Sigmoid colon (tissue), 7 donors: ENCODE results near the gene WDR87. TPM values are rescaled to one million over a fixed set of nuclear protein-coding genes. Genes with fewer than 3 reads are reported as not detected.

Experiments
- DNase-seq: peaks from one replicate; pipeline ENCODE4 v3.0.0-alpha.2; 2019
- H3K27ac ChIP-seq, 4 donors: fragments of 200-600 bp; sonication (generic); one replicate each; pipeline ENCODE4 v1.5.1; 2016 to 2019; ENCODE audit warnings: mild to moderate bottlenecking in 1 of 4
- H3K27me3 ChIP-seq, 3 donors: fragments of 200-600 bp; sonication (generic); one replicate each; pipeline ENCODE4 v1.5.1; 2019; ENCODE audit warnings: mild to moderate bottlenecking in 1 of 3
- H3K36me3 ChIP-seq, 4 donors: fragments of 200-600 bp; sonication (generic); one replicate each; pipeline ENCODE4 v1.5.1; 2016 to 2019
- H3K4me1 ChIP-seq, 4 donors: fragments of 200-600 bp; sonication (generic); one replicate each; pipeline ENCODE4 v1.5.1; 2017 to 2019
- H3K4me3 ChIP-seq, 4 donors: fragments of 200-600 bp; sonication (generic); one replicate each; pipeline ENCODE4 v1.5.1; 2017 to 2019; ENCODE audit warnings: mild to moderate bottlenecking in 2 of 4, moderate library complexity in 1 of 4
- H3K9me3 ChIP-seq, 4 donors: fragments of 200-600 bp in 3 of 4; sonication (generic) in 3 of 4; one replicate each; pipeline versions ENCODE4 v1.5.1 to v1.6.1; 2013 to 2019
- CTCF ChIP-seq, 4 experiments: fragments of 450-650 bp in 3 of 4; fragments of 200-600 bp in 1 of 4; IDR thresholded peaks; one replicate each; pipeline ENCODE4 v1.5.1; 2016 to 2019; ENCODE audit warnings: antibody characterized with exemption in 4 of 4, mild to moderate bottlenecking in 3 of 4, moderate library complexity in 2 of 4
- EP300 ChIP-seq, 4 donors: sonication (generic); formaldehyde crosslinking; IDR thresholded peaks; one replicate each; pipeline ENCODE4 v1.6.1; 2017; ENCODE audit warnings: antibody characterized with exemption in 4 of 4
- POLR2A ChIP-seq, 2 donors: fragments of 450-650 bp; IDR thresholded peaks; one replicate each; pipeline ENCODE4 v1.6.1; 2016; ENCODE audit warnings: antibody characterized with exemption in 2 of 2, mild to moderate bottlenecking in 2 of 2, moderate library complexity in 2 of 2
- POLR2AphosphoS5 ChIP-seq, 4 donors: sonication (generic); formaldehyde crosslinking; IDR thresholded peaks; one replicate each; pipeline ENCODE4 v1.6.1; 2017; ENCODE audit warnings: antibody characterized with exemption in 4 of 4
- WGBS, 2 donors: extraction: QIAGEN DNeasy Blood & Tissue Kit; methylation state at CpG; one replicate each; pipeline ENCODE4 v1.1.7; 2013; 5-methylcytosine and 5-hydroxymethylcytosine counted together
- intact Hi-C: fragments of 100-400 bp; cut with DNase I; formaldehyde crosslinking; loops from one replicate; pipeline ENCODE4 v1.15.1; 2023
- polyA plus RNA-seq, 3 donors: library from polyadenylated mRNA; stranded (reverse); fragments of 200-250 nt; gene quantifications; one replicate each; pipeline ENCODE4 v1.2.3, GENCODE V29; 2013
- total RNA-seq, 4 donors: library from RNA; depleted of rRNA; stranded (reverse); fragments of >200 nt; gene quantifications; one replicate each; pipeline ENCODE4 v1.1.0, GENCODE V29; 2016
- donor health status: healthy with polysubstance abuse.
- donor health status: Bipolar disorder and iron deficiency.
- donor health status: healthy.

Gene WDR87
- total and polyA plus RNA-seq, 7 donors: not detected

- Histone ChIP-seq H3K36me3 (no peaks in the 10 kb centered on the region), H3K27me3 (no peaks in the 10 kb centered on the region), H3K27ac (no peak overlapping the region), H3K9me3 (peaks cover 0 to 6% (median 1%) of the 10 kb centered on the region in 4 donors), H3K4me3 (no peak overlapping the region), H3K4me1 (peaks cover 0 to 20% (median 0%) of the 10 kb centered on the region in 4 donors)
- intact Hi-C loops: no loop called here
- WGBS, 2 donors: 19 to 73% methylated on average over 2 of the region's 2 CpGs
- DNase-seq: no peak
- TF ChIP-seq POLR2AphosphoS5 (IDR thresholded peaks at IDR 0.05) (no peak), POLR2A (IDR thresholded peaks at IDR 0.05) (no peak), EP300 (IDR thresholded peaks at IDR 0.05) (no peak), CTCF (IDR thresholded peaks at IDR 0.05) (no peak)
Observed at GRCh38 chr19:37936166-37936565, 29.8 kb upstream of the WDR87 start.

- intact Hi-C loops: no loop called here
- H3K27ac ChIP-seq: no peak overlapping the region
- TF ChIP-seq POLR2A (IDR thresholded peaks at IDR 0.05): no peak
- TF ChIP-seq CTCF (IDR thresholded peaks at IDR 0.05): no peak
- TF ChIP-seq EP300 (IDR thresholded peaks at IDR 0.05): no peak
- TF ChIP-seq POLR2AphosphoS5 (IDR thresholded peaks at IDR 0.05): no peak
- WGBS, 2 donors: 43 to 100% methylated on average over 1 of the region's 1 CpG
- H3K9me3 ChIP-seq: peaks cover 0 to 6% (median 1%) of the 10 kb centered on the region in 4 donors
- no peak overlapping the region for H3K4me3 ChIP-seq
- no peak for DNase-seq
- no peaks in the 10 kb centered on the region for H3K27me3 ChIP-seq
- peaks cover 0 to 20% (median 0%) of the 10 kb centered on the region in 4 donors for H3K4me1 ChIP-seq
- no peaks in the 10 kb centered on the region for H3K36me3 ChIP-seq
Observed at GRCh38 chr19:37935341-37935740, 28.9 kb upstream of the WDR87 start.

GRCh38 chr19:37933937-37934358, 27.6 kb upstream of the WDR87 start:
- no peak overlapping the region for H3K4me3 ChIP-seq
- H3K27me3 ChIP-seq: no peaks in the 10 kb centered on the region
- intact Hi-C loops: no loop called here
- no peaks in the 10 kb centered on the region for H3K36me3 ChIP-seq
- no peak for DNase-seq
- no peak overlapping the region for H3K27ac ChIP-seq
- TF ChIP-seq EP300 (IDR thresholded peaks at IDR 0.05): no peak
- no peak for TF ChIP-seq CTCF (IDR thresholded peaks at IDR 0.05)
- H3K9me3 ChIP-seq: peaks cover 0 to 6% (median 1%) of the 10 kb centered on the region in 4 donors
- peaks cover 0 to 20% (median 0%) of the 10 kb centered on the region in 4 donors for H3K4me1 ChIP-seq
- 61 to 78% methylated on average over 9 of the region's 9 CpGs for WGBS, 2 donors

- Histone ChIP-seq H3K27me3 (no peaks in the 10 kb centered on the region), H3K4me3 (peak overlapping the region in 1 of 4 donors; percentile 3), H3K27ac (no peak overlapping the region), H3K4me1 (peaks cover 0 to 20% (median 0%) of the 10 kb centered on the region in 4 donors), H3K9me3 (peaks cover 0 to 6% (median 1%) of the 10 kb centered on the region in 4 donors), H3K36me3 (no peaks in the 10 kb centered on the region)
- no peak for DNase-seq
- TF ChIP-seq CTCF (IDR thresholded peaks at IDR 0.05): no peak
- no peak for TF ChIP-seq POLR2AphosphoS5 (IDR thresholded peaks at IDR 0.05)
- TF ChIP-seq POLR2A (IDR thresholded peaks at IDR 0.05): no peak
- no peak for TF ChIP-seq EP300 (IDR thresholded peaks at IDR 0.05)
- intact Hi-C loops: no loop called here
- 19 to 65% methylated on average over 12 of the region's 12 CpGs for WGBS, 2 donors
Observed at GRCh38 chr19:37932985-37933936, 26.9 kb upstream of the WDR87 start.
